Astrocyte (in vitro differentiated cells and primary cell): ENCODE results near the gene ANKRD28.

Source experiments
- EZH2 ChIP-seq: IDR thresholded peaks from 2 replicates; pipeline ENCODE4 v1.6.1; 2012; ENCODE audit warnings: mild to moderate bottlenecking, low read length, inconsistent platforms; ENCODE audit not compliant: insufficient read depth
- TF ChIP-seq, protein P1 (sequence below): IDR thresholded peaks from 2 replicates; pipeline ENCODE4 v1.5.1; 2011; ENCODE audit warnings: low read depth, mild to moderate bottlenecking, inconsistent platforms, low read length, moderate library complexity; ENCODE audit not compliant: insufficient read depth

- TF ChIP-seq, protein P1, sequence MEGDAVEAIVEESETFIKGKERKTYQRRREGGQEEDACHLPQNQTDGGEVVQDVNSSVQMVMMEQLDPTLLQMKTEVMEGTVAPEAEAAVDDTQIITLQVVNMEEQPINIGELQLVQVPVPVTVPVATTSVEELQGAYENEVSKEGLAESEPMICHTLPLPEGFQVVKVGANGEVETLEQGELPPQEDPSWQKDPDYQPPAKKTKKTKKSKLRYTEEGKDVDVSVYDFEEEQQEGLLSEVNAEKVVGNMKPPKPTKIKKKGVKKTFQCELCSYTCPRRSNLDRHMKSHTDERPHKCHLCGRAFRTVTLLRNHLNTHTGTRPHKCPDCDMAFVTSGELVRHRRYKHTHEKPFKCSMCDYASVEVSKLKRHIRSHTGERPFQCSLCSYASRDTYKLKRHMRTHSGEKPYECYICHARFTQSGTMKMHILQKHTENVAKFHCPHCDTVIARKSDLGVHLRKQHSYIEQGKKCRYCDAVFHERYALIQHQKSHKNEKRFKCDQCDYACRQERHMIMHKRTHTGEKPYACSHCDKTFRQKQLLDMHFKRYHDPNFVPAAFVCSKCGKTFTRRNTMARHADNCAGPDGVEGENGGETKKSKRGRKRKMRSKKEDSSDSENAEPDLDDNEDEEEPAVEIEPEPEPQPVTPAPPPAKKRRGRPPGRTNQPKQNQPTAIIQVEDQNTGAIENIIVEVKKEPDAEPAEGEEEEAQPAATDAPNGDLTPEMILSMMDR, result no peak
- no peak for TF ChIP-seq EZH2
Observed at GRCh38 chr3:15657016-15657415, 140.8 kb downstream of the ANKRD28 start.
